Mononuclear cell (primary cell): ENCODE measurements around the gene GPR146. TPM values are rescaled to one million over a fixed set of nuclear protein-coding genes. Genes with fewer than 3 reads are reported as not detected.

Experiments used
- H3K27me3 ChIP-seq: 2 replicates; pipeline ENCODE4 v1.6.0; 2011; ENCODE audit warnings: low read length, control low read depth; ENCODE audit not compliant: insufficient read depth
- H3K4me1 ChIP-seq: 2 replicates; pipeline ENCODE4 v1.5.1; 2011; ENCODE audit warnings: mild to moderate bottlenecking, low read length, control low read depth; ENCODE audit not compliant: insufficient read depth
- H3K4me3 ChIP-seq: 2 replicates; pipeline ENCODE4 v1.5.1; 2011; ENCODE audit warnings: mild to moderate bottlenecking, low read length, moderate library complexity
- H3K9me3 ChIP-seq: 2 replicates; pipeline ENCODE4 v1.5.1; 2011; ENCODE audit warnings: low read depth, mild to moderate bottlenecking, control low read depth, low read length
- total RNA-seq: library from RNA; depleted of rRNA; stranded (reverse); fragments of >200 nt; gene quantifications from one replicate; pipeline ENCODE4 v1.2.3, GENCODE V29; 2012

Gene GPR146
- total RNA-seq, 1 donor, result 4.3 TPM

DNA sequence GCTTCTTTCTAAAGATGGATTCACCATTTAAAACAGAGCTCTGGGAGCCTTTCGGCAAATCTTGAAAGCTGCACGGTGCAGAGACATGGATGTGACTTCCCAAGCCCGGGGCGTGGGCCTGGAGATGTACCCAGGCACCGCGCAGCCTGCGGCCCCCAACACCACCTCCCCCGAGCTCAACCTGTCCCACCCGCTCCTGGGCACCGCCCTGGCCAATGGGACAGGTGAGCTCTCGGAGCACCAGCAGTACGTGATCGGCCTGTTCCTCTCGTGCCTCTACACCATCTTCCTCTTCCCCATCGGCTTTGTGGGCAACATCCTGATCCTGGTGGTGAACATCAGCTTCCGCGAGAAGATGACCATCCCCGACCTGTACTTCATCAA, 47.3 kb downstream of the GPR146 start:
- H3K27me3 ChIP-seq, result no peaks in the 10 kb centered on the region
- peaks cover 13% of the 10 kb centered on the region for H3K4me1 ChIP-seq
- H3K4me3 ChIP-seq, result no peak overlapping the region
- no peaks in the 10 kb centered on the region for H3K9me3 ChIP-seq

DNA sequence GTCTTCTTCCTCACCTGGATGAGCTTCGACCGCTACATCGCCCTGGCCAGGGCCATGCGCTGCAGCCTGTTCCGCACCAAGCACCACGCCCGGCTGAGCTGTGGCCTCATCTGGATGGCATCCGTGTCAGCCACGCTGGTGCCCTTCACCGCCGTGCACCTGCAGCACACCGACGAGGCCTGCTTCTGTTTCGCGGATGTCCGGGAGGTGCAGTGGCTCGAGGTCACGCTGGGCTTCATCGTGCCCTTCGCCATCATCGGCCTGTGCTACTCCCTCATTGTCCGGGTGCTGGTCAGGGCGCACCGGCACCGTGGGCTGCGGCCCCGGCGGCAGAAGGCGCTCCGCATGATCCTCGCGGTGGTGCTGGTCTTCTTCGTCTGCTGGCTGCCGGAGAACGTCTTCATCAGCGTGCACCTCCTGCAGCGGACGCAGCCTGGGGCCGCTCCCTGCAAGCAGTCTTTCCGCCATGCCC, 47.9 kb downstream of the GPR146 start:
- Histone ChIP-seq H3K4me3 (no peak overlapping the region), H3K27me3 (no peaks in the 10 kb centered on the region), H3K4me1 (peaks cover 8% of the 10 kb centered on the region), H3K9me3 (no peaks in the 10 kb centered on the region)

DNA sequence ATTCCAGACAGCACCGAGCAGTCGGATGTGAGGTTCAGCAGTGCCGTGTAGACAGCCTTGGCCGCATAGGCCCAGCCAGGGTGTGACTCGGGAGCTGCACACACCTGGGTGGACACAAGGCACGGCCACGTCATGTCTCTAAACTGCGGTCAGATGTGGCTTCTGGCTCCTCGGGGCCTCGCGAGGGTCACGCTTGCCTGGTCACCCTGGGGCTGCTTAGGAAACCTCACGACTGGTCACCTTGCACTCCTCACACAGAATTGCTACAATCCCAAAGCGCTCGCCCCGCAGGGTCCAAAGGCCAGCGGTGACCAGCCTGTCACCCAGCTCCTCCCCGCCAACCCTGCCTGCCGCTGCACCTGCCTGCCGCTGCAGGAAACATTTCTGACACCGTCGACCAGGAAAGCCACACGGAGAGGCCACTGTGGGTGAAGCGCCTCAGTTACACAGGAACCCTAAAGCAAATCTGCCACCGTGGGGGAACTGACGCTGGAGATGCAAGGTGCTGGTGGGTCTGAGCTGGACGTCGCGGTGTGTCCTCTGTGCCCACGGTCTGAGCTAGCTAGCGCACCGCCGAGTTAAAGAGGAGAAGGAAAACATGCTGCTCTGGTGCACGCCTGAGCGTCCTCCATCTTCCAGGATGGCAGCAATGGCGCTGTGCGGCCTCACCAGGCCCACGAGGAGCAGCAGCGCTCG, 48.6 kb downstream of the GPR146 start:
- peaks cover 4% of the 10 kb centered on the region for H3K4me1 ChIP-seq
- no peaks in the 10 kb centered on the region for H3K9me3 ChIP-seq
- H3K4me3 ChIP-seq, result no peak overlapping the region
- H3K27me3 ChIP-seq, result no peaks in the 10 kb centered on the region

DNA sequence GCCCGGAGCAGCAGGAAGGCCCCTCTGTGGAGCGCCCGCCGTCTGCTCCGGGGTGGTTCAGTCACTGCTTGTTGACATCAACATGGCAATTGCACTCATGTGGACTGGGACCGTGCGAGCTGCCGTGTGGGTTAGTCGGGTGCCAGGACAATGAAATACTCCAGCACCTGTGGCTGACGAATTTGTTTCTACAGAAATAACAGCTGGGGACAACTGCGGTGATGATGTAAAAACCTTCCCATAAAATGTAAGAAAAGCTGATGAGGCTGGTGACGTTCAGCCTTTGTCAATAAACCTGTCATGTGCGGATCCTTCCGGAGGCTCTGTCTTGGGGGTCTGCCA, 49.1 kb downstream of the GPR146 start:
- Histone ChIP-seq H3K4me3 (no peak overlapping the region), H3K9me3 (no peaks in the 10 kb centered on the region), H3K27me3 (no peaks in the 10 kb centered on the region), H3K4me1 (peaks cover 4% of the 10 kb centered on the region)

DNA sequence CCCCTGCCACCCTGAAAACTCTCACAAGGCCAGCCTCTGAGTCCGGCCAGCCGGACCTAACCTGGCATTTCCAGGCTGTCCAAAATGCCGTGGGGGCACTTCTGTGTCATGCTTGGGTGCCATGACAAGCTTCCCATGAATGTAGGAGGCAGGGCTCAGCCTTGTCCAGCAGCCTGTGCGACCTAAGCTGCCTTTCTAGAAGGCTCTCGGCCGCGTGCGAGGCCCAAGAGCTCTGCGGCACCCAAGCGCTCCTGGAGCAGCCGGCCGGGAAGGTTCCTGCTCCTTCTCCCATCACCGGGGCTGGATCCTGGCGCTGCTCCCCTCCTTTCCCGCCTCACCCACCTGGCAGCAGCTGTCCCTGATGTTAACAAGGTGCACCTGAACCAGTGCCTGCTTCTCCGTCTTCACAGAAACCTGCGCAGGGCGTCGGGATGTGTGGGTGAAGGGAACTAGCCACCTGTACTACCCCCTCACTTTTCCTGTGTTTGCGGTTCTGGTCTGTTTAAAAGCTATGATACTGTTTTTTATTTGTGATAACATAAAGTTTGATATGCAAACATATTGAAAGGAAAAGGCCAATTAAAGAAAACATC, 49.7 kb downstream of the GPR146 start:
- Histone ChIP-seq H3K27me3 (no peaks in the 10 kb centered on the region), H3K4me3 (no peak overlapping the region), H3K4me1 (peaks cover 4% of the 10 kb centered on the region), H3K9me3 (no peaks in the 10 kb centered on the region)

DNA sequence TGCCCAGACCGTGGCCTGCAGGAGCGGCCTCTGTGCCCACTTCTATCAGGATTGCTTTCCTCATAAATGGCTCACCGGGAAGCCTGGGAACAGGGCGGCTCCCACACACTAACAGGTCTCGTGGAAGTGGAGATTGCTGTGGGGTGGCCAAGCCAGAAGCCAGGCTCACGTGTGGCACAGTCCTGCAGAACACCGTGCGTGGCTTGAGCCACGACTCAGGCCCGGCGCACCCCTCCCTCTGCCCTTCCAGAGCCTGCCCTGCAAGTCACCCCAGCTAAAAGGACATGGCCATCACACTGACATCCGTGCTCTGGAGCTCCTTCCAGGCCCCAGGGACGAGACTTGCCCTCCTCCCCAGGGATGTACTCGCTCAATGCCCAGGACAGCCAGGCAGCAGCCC, 50.5 kb downstream of the GPR146 start:
- no peaks in the 10 kb centered on the region for H3K27me3 ChIP-seq
- H3K4me1 ChIP-seq, result peaks cover 4% of the 10 kb centered on the region
- no peaks in the 10 kb centered on the region for H3K9me3 ChIP-seq
- H3K4me3 ChIP-seq, result no peak overlapping the region

- Histone ChIP-seq H3K4me3 (no peak overlapping the region), H3K9me3 (no peaks in the 10 kb centered on the region), H3K4me1 (no peaks in the 10 kb centered on the region), H3K27me3 (no peaks in the 10 kb centered on the region)
Measured at GRCh38 chr7:1095621-1096155, 51.3 kb downstream of the GPR146 start.

DNA sequence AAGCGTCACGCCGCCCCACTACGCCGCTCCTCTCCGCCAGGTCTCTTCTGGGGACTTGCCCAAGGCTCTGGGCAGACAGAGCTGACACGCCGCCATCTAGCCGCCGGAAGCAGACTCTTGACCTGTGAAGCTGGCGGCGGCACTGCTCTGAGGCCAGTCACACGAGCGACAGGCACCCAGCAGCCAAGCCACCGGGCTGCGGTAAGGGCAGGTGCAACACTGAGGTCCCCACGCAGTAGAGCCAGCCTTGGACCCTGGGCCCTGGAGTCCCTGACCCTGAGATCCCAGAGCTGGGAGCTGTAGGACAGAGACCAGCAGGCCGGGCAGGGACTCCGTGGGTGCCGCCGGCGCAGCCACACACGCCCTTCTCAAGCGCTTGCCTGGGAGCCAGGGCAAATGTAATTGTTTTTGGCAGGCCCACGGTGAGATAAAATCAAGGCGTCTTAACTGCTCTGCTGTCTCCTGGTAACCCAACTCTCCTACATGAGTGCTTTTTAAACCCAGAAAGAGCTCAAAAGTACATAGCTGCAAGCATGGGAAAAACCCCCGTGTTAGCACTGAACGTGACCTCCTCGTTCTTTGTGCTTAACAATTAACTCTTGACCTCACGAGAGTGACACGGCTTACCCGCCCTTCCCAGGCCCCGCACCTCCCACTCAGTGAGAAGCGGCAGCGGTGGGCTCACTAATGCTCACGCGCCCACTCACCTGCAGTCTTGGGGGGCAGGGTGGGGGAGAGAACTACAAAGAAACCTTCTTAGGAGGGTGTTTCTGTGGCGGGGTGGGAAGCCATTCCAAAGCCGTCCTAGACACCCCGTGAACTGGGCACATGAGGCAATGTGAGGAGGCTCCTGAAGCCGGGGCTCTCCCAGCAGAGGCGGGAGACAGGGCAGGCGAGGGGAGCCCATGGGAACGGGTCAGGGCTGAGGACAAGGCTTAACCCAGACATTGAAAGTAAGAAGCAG, 52.1 kb downstream of the GPR146 start:
- Histone ChIP-seq H3K27me3 (no peaks in the 10 kb centered on the region), H3K4me1 (no peaks in the 10 kb centered on the region), H3K9me3 (no peaks in the 10 kb centered on the region), H3K4me3 (no peak overlapping the region)

DNA sequence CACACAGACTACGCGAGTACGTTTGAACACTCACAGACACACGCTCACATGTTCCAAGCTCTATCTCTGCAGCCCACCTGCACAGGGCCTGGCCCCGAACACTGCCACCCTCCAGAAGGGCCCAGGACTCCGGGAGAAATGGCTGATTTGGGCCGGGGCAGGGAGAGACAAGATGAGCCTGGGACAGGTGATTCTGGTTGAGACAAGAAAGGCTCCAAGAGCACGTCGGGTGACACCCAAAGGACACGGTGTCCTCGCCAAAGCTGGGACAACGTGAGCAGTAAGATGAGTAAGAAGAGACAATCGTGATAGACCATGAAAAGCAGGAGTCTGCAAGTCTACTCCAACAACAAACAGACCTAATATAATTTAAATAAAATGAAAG, 52.8 kb downstream of the GPR146 start:
- Histone ChIP-seq H3K27me3 (no peaks in the 10 kb centered on the region), H3K4me3 (no peak overlapping the region), H3K9me3 (no peaks in the 10 kb centered on the region), H3K4me1 (no peaks in the 10 kb centered on the region)

- Histone ChIP-seq H3K4me3 (no peak overlapping the region), H3K9me3 (no peaks in the 10 kb centered on the region), H3K4me1 (no peaks in the 10 kb centered on the region), H3K27me3 (no peaks in the 10 kb centered on the region)
Measured at GRCh38 chr7:1098243-1099153, 54.2 kb downstream of the GPR146 start.

DNA sequence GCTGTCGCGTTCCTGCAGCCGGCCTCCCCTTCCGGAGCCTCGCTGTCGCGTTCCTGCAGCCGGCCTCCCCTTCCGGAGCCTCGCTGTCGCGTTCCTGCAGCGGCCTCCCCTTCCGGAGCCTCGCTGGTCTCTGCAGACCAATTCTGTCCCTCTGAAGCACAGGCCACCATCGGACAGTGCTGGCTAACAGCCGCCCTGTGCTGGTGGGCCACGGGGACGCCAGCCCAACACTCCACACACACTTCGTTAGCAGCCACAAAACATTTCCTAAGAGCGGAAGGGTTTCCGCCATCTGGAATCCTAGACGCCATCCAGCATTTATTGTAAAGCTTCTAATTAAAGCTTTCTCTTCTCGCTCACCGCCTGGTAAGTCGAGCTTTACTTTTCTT, 54.8 kb downstream of the GPR146 start:
- Histone ChIP-seq H3K4me3 (no peak overlapping the region), H3K27me3 (no peaks in the 10 kb centered on the region), H3K4me1 (no peaks in the 10 kb centered on the region), H3K9me3 (no peaks in the 10 kb centered on the region)

- H3K4me3 ChIP-seq, result no peak overlapping the region
- H3K4me1 ChIP-seq, result no peaks in the 10 kb centered on the region
- no peaks in the 10 kb centered on the region for H3K9me3 ChIP-seq
- no peaks in the 10 kb centered on the region for H3K27me3 ChIP-seq
Measured at GRCh38 chr7:1099637-1100036, 55.3 kb downstream of the GPR146 start.

- H3K9me3 ChIP-seq, result no peaks in the 10 kb centered on the region
- H3K4me3 ChIP-seq, result no peak overlapping the region
- H3K27me3 ChIP-seq, result no peaks in the 10 kb centered on the region
- no peaks in the 10 kb centered on the region for H3K4me1 ChIP-seq
Measured at GRCh38 chr7:1100386-1100785, 56.0 kb downstream of the GPR146 start.

- Histone ChIP-seq H3K4me3 (no peak overlapping the region), H3K9me3 (no peaks in the 10 kb centered on the region), H3K27me3 (no peaks in the 10 kb centered on the region), H3K4me1 (no peaks in the 10 kb centered on the region)
Measured at GRCh38 chr7:1100834-1101562, 56.7 kb downstream of the GPR146 start.
